Activated T-cell treated with anti-CD3 and anti-CD28 coated beads for 48 hours (primary cell): ENCODE results near the gene SULT1A4.
"Not testable (repeated sequence)": the region's sequence is repeated elsewhere in the genome, so short reads cannot be mapped to it uniquely, and the experiment has no call there.

Experiments used
- DNase-seq: peaks from one replicate; pipeline ENCODE4 v3.0.0-alpha.2; 2020; ENCODE audit warnings: low read depth

The SULT1A4 gene

GRCh38 chr16:29459706-29460646 lies at the start of gene SULT1A4:
Gene SULT1A4, plus strand, starts transcription at chr16:29459913. Its CDS starts 1,473 bp downstream, at chr16:29461386.
- DNase-seq: not testable (repeated sequence)

- DNase-seq: not testable (repeated sequence)
Measured at GRCh38 chr16:29423587-29423986, 36.1 kb upstream of the SULT1A4 start.

DNA sequence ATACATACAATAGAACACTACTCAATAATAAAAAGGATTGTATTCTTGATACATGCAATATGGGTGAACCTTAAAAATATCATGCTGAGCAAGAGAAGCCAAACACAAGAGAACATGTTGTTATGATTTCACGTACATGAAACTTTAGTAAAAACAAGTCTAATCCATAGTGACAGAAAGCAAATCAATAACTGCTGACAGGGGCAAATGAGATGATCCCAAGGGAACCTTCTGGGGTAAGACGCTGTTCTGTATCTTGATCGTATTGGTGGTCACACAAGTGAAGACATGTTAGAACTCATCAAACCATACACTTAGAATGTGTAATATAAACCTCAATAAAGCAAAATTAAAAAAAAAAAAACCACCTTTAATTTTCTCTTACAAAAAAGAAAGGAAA lies 34.3 kb upstream of the SULT1A4 start:
- not testable (repeated sequence) for DNase-seq

GRCh38 chr16:29453754-29454153 lies 6.0 kb upstream of the SULT1A4 start:
- DNase-seq: not testable (repeated sequence)

- not testable (repeated sequence) for DNase-seq
Measured at GRCh38 chr16:29454269-29454668, 5.4 kb upstream of the SULT1A4 start, which contains the start of the genes BOLA2 and SLX1B. Gene BOLA2, minus strand, starts transcription at chr16:29454351. Its CDS starts 98 bp downstream, at chr16:29454253. Gene SLX1B, plus strand, starts transcription at chr16:29454533.

DNA sequence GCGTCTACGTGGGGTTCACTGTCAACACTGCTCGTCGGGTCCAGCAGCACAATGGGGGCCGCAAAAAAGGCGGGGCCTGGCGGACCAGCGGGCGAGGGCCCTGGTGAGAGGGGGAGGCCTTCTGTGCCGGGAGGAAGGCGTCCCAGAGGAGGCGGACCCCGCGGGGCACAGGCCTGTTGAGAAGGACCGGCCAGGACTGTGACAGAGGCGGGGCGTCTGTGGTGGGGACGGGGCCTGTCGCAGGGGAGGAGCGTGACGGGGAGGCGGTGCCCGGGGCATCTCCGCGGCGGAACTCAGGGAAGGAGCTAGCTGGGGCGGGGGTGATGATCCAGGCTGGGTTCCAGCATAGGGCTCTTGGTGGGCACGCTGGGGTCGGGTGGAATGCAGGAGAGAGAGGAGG lies 4.9 kb upstream of the SULT1A4 start:
- DNase-seq: not testable (repeated sequence)

- not testable (repeated sequence) for DNase-seq
Measured at GRCh38 chr16:29457660-29458059, 2.1 kb upstream of the SULT1A4 start.

- not testable (repeated sequence) for DNase-seq
Measured at GRCh38 chr16:29460647-29461030, 926 bp downstream of the SULT1A4 start.

- DNase-seq: not testable (repeated sequence)
Measured at GRCh38 chr16:29465985-29466824, 6.5 kb downstream of the SULT1A4 start.

DNA sequence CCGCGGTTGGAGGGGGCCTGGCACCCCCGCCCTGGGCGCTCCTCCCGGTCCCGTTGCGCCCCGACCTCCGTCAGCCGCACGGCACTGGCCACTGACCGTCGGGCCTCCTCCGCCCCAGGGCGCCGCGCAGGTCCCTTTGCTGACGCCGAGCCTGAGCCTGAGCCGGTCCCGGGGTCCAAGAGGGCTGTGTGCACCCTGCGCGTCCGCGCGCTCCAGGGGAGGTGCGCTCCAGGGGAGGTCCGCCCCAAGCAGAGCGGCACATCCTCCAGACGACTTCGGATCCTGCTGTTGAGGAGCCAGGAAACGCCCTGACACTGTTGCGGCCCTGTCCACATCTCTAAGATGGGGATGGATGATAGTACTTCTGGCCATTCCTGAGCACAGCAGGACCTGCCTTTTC lies 7.2 kb downstream of the SULT1A4 start:
- not testable (repeated sequence) for DNase-seq

- not testable (repeated sequence) for DNase-seq
Measured at GRCh38 chr16:29467654-29468366, 8.1 kb downstream of the SULT1A4 start.

DNA sequence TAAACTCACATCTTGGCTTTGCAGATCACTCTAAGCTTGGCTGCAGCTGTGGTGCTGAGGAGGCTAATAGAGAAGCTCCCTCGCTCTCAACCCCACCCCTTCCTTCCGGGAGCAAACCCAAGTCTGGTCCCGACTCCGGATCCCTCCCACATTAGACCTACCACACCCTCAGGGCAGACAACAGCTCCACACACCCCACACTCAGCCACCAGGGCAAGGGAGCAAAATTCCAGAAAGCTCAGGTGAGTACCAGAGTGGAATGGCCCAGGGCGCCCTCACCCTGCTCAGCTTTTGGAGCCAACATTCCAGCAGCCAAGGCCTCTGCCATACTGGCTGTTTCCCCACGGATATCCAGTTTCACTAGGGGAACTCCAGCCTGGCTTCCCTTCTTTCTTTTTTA lies 9.9 kb downstream of the SULT1A4 start:
- DNase-seq: peak; percentile 6

GRCh38 chr16:29472065-29472464 lies 12.4 kb downstream of the SULT1A4 start:
- DNase-seq: not testable (repeated sequence)

DNA sequence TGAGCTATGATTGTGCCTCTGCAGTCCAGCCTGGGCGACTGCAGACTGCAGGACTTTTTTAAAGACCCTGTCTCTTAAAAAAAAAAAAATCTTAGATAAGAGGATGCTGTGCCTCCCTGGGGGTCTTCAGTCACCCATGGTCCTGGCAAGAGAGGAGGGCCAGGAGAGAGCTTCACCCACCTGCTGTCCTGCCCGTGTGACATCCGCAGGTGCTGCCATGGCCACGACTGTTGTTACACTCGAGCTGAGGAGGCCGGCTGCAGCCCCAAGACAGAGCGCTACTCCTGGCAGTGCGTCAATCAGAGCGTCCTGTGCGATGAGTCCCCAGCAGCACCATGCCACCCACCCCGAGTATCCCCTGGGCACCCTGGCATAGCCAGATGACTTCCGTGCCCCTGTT lies 22.6 kb downstream of the SULT1A4 start:
- not testable (repeated sequence) for DNase-seq

DNA sequence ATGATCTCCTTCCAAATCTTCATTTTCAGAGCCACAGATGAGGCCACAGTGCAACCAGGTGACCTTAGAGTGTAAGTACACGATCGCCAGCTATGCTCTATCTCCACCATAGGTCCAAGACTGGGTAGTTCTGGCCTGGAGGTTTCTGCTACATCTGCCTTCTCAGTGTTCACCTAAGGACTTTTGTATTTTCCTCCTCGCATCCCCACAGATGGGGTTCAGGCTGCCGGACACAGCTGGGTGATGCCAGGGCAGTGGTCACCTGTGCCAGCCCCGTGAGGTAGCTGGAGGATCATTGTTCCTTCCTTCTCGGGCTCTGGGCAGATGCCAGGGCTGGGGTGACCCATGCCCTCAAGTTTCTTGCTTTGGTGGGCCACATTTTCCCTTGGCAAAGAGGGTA lies 46.6 kb downstream of the SULT1A4 start, which contains the start of gene NPIPB12:
NPIPB12 (minus strand) TSS at position 101 of the 400 bp plus-strand sequence.
- not testable (repeated sequence) for DNase-seq
